OCI-LY3 (cell line): ENCODE data around the gene BACE1-AS.

ENCODE experiments used
- EZH2phosphoT487 ChIP-seq: fragments of 200-600 bp; shearing (Covaris generic); IDR thresholded peaks from 2 replicates; pipeline ENCODE4 v1.6.1; 2018; ENCODE audit warnings: antibody characterized with exemption, mixed run types, low read depth
- TF ChIP-seq, protein P1 (sequence below): fragments of 200-600, 300-600 bp; sonication (generic); IDR thresholded peaks from 2 replicates; pipeline ENCODE4 v1.5.1; 2014; ENCODE audit warnings: antibody characterized with exemption, low read length, low read depth

DNA sequence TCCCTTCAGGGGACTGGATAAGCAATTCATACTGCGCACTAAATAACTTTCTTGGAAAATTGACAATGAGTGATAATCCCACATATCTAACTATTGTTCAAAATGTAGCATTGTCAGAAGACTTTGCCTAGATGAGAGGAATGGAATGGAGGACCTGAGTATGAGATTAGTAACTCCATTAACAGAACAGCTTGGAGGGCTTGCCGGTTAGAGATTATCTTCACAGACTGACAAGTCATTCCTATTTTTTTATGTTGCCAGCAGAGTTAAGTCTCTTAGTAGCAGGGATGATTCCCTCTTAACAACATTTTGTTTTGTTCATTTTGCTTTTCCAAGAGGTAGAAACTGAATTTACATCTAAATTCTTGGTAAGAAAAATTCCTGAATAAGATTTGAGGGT lies 7.1 kb upstream of the BACE1-AS start:
- TF ChIP-seq, protein P1, sequence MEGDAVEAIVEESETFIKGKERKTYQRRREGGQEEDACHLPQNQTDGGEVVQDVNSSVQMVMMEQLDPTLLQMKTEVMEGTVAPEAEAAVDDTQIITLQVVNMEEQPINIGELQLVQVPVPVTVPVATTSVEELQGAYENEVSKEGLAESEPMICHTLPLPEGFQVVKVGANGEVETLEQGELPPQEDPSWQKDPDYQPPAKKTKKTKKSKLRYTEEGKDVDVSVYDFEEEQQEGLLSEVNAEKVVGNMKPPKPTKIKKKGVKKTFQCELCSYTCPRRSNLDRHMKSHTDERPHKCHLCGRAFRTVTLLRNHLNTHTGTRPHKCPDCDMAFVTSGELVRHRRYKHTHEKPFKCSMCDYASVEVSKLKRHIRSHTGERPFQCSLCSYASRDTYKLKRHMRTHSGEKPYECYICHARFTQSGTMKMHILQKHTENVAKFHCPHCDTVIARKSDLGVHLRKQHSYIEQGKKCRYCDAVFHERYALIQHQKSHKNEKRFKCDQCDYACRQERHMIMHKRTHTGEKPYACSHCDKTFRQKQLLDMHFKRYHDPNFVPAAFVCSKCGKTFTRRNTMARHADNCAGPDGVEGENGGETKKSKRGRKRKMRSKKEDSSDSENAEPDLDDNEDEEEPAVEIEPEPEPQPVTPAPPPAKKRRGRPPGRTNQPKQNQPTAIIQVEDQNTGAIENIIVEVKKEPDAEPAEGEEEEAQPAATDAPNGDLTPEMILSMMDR, result no peak
- no peak for TF ChIP-seq EZH2phosphoT487
